Measurements from ENCODE around the gene TMEM80. TPM values are rescaled to one million over a fixed set of nuclear protein-coding genes. Genes with fewer than 3 reads are reported as not detected.
"Not testable (repeated sequence)": the region's sequence is repeated elsewhere in the genome, so short reads cannot be mapped to it uniquely, and the experiment has no call there.

TMEM80 gene
- polyA plus RNA-seq, 1 donor from 2014 or later, result 35.6 TPM

- H3K9me3 Mint-ChIP-seq, result no peaks in the 10 kb centered on the region
- H3K4me1 Mint-ChIP-seq, result peaks cover 5 to 6% (median 6%) of the 10 kb centered on the region in 3 donors
- no peak overlapping the region for H3K27ac Mint-ChIP-seq
- no peaks in the 10 kb centered on the region for H3K27me3 Mint-ChIP-seq
- H3K36me3 Mint-ChIP-seq, result no peaks in the 10 kb centered on the region
- H3K4me3 Mint-ChIP-seq, result no peak overlapping the region
Measured at GRCh38 chr11:662689-663274, 32.8 kb upstream of the TMEM80 start.

GRCh38 chr11:665062-665703 is 30.4 kb upstream of the TMEM80 start:
- Mint-ChIP-seq H3K9me3 (no peaks in the 10 kb centered on the region), H3K27ac (peak overlapping the region in 1 of 3 donors; percentile 29)

GRCh38 chr11:665704-666281 is 29.8 kb upstream of the TMEM80 start:
- Mint-ChIP-seq H3K9me3 (no peaks in the 10 kb centered on the region), H3K27me3 (no peaks in the 10 kb centered on the region), H3K4me1 (peaks cover 0 to 3% (median 0%) of the 10 kb centered on the region in 3 donors), H3K36me3 (peaks cover 2% of the 10 kb centered on the region), H3K27ac (peak overlapping the region in 1 of 3 donors; percentile 51), H3K4me3 (no peak overlapping the region)

More at GRCh38 chr11:665062-665703, 30.4 kb upstream of the TMEM80 start:
- Mint-ChIP-seq H3K36me3 (peaks cover 2% of the 10 kb centered on the region), H3K4me3 (no peak overlapping the region), H3K4me1 (peaks cover 0 to 3% (median under 1%) of the 10 kb centered on the region in 3 donors), H3K27me3 (no peaks in the 10 kb centered on the region)

- Mint-ChIP-seq H3K27me3 (no peaks in the 10 kb centered on the region), H3K27ac (no peak overlapping the region), H3K36me3 (peaks cover 9% of the 10 kb centered on the region), H3K4me1 (no peaks in the 10 kb centered on the region), H3K9me3 (no peaks in the 10 kb centered on the region), H3K4me3 (no peak overlapping the region)
Measured at GRCh38 chr11:673866-674265, 21.8 kb upstream of the TMEM80 start.

- Mint-ChIP-seq H3K9me3 (no peaks in the 10 kb centered on the region), H3K27me3 (no peaks in the 10 kb centered on the region), H3K36me3 (peaks cover 9% of the 10 kb centered on the region), H3K4me3 (no peak overlapping the region), H3K4me1 (no peaks in the 10 kb centered on the region), H3K27ac (peak overlapping the region in 1 of 3 donors; percentile 10)
Measured at GRCh38 chr11:674406-674805, 21.2 kb upstream of the TMEM80 start.

- Mint-ChIP-seq H3K27ac (no peak overlapping the region), H3K4me3 (no peak overlapping the region), H3K27me3 (no peaks in the 10 kb centered on the region), H3K4me1 (no peaks in the 10 kb centered on the region), H3K9me3 (no peaks in the 10 kb centered on the region), H3K36me3 (peaks cover 17% of the 10 kb centered on the region)
Measured at GRCh38 chr11:678297-678696, 17.3 kb upstream of the TMEM80 start.

- no peak overlapping the region for H3K4me3 Mint-ChIP-seq
- H3K4me1 Mint-ChIP-seq, result no peaks in the 10 kb centered on the region
- H3K27me3 Mint-ChIP-seq, result no peaks in the 10 kb centered on the region
- no peaks in the 10 kb centered on the region for H3K9me3 Mint-ChIP-seq
- peaks cover 20% of the 10 kb centered on the region for H3K36me3 Mint-ChIP-seq
- H3K27ac Mint-ChIP-seq, result no peak overlapping the region
Measured at GRCh38 chr11:679271-680207, 16.1 kb upstream of the TMEM80 start.

- Mint-ChIP-seq H3K36me3 (peaks cover 20% of the 10 kb centered on the region), H3K4me3 (no peak overlapping the region)
Measured at GRCh38 chr11:680476-680875, 15.1 kb upstream of the TMEM80 start.

GRCh38 chr11:680970-681369 is 14.6 kb upstream of the TMEM80 start:
- Mint-ChIP-seq H3K9me3 (no peaks in the 10 kb centered on the region), H3K36me3 (peaks cover 20% of the 10 kb centered on the region), H3K4me3 (no peak overlapping the region), H3K4me1 (no peaks in the 10 kb centered on the region), H3K27me3 (no peaks in the 10 kb centered on the region), H3K27ac (no peak overlapping the region)

More at GRCh38 chr11:680476-680875, 15.1 kb upstream of the TMEM80 start:
- Mint-ChIP-seq H3K4me1 (no peaks in the 10 kb centered on the region), H3K9me3 (no peaks in the 10 kb centered on the region), H3K27ac (no peak overlapping the region), H3K27me3 (no peaks in the 10 kb centered on the region)

- Mint-ChIP-seq H3K4me1 (peaks cover 0 to 5% (median 2%) of the 10 kb centered on the region in 3 donors), H3K36me3 (peaks cover 25% of the 10 kb centered on the region), H3K27ac (peak overlapping the region in 1 of 3 donors; percentile 25), H3K27me3 (no peaks in the 10 kb centered on the region), H3K9me3 (no peaks in the 10 kb centered on the region), H3K4me3 (no peak overlapping the region)
Measured at GRCh38 chr11:686451-687243, 9.0 kb upstream of the TMEM80 start.

- Mint-ChIP-seq H3K27ac (no peak overlapping the region), H3K36me3 (peaks cover 18% of the 10 kb centered on the region), H3K9me3 (no peaks in the 10 kb centered on the region), H3K4me1 (peaks cover 7 to 11% (median 8%) of the 10 kb centered on the region in 3 donors), H3K4me3 (no peak overlapping the region), H3K27me3 (no peaks in the 10 kb centered on the region)
Measured at GRCh38 chr11:687751-688150, 7.9 kb upstream of the TMEM80 start.

- peaks cover 13% of the 10 kb centered on the region for H3K36me3 Mint-ChIP-seq
- H3K4me1 Mint-ChIP-seq, result peaks cover 15 to 20% (median 15%) of the 10 kb centered on the region in 3 donors
- H3K4me3 Mint-ChIP-seq, result no peak overlapping the region
- no peaks in the 10 kb centered on the region for H3K9me3 Mint-ChIP-seq
- H3K27ac Mint-ChIP-seq, result no peak overlapping the region
- H3K27me3 Mint-ChIP-seq, result no peaks in the 10 kb centered on the region
Measured at GRCh38 chr11:688681-689080, 6.9 kb upstream of the TMEM80 start.

GRCh38 chr11:689625-690024 is 6.0 kb upstream of the TMEM80 start:
- Mint-ChIP-seq H3K4me1 (peaks cover 15 to 21% (median 16%) of the 10 kb centered on the region in 3 donors), H3K9me3 (no peaks in the 10 kb centered on the region), H3K27ac (peak overlapping the region in 1 of 3 donors; percentile 10), H3K4me3 (no peak overlapping the region), H3K27me3 (no peaks in the 10 kb centered on the region), H3K36me3 (peaks cover 7% of the 10 kb centered on the region)

GRCh38 chr11:690244-690643 is 5.4 kb upstream of the TMEM80 start:
- H3K4me3 Mint-ChIP-seq, H3K36me3 Mint-ChIP-seq, H3K9me3 Mint-ChIP-seq, H3K27me3 Mint-ChIP-seq, H3K27ac Mint-ChIP-seq: not testable (repeated sequence)
- peaks cover 15 to 24% (median 16%) of the 10 kb centered on the region in 3 donors for H3K4me1 Mint-ChIP-seq
